HG02588 (cell line): ENCODE measurements around the gene MLH3.
A peak's percentile ranks its signal among the peaks of the same experiment; 100 is the strongest.

ENCODE experiments used
- ATAC-seq: cut with Tn5 transposase; IDR thresholded peaks from one replicate; pipeline ENCODE4 v1.9.1; 2021; ENCODE audit warnings: mild to moderate bottlenecking, moderate library complexity; ENCODE audit not compliant: unreplicated experiment

The MLH3 gene

DNA sequence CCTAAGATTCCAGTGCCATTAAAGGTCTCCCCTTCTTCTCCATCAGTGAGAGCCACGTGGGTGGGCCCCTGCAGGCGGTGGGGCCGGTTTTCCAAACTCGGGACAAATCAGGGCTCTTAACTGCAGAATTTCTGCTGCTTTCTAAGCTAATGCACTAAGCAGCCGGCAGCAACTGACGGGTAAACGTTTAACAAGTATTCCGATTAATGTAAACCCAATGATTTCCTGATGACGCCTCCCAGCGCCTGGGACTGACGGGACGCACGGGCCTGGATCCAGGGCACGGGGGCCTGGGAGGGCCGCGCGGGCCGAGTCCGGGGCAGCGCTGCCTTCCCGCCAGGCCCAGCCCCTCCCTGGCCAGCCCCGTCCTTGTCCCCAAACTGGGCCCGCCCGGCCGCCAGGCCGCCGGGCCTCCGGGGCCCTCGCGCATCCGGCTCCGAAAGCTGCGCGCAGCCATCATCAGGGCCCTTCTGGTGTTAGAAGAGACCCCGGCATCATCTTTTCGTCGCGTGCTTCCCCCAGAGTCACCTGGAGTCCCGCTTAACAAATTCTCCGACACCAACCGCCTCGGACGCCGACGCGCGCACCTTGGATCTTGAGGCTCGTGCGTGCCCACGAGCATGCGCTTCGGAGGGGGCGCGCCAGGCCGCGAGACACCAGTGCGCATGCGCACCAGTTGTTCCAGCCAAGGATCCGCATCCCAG, at the start of gene MLH3:
MLH3 (minus strand) TSS at position 616 of the 704 bp plus-strand sequence. CDS start 1,812 bp downstream, outside the sequence.
- ATAC-seq = peak; percentile 71

- no peak for ATAC-seq
These were observed 47.4 kb upstream of the MLH3 start for GRCh38 chr14:75098682-75099081.

GRCh38 chr14:75098212-75098611, 46.9 kb upstream of the MLH3 start:
- ATAC-seq = no peak

- ATAC-seq = no peak
These were observed 45.7 kb upstream of the MLH3 start for GRCh38 chr14:75096959-75097358.

GRCh38 chr14:75095690-75096089, 44.4 kb upstream of the MLH3 start:
- no peak for ATAC-seq

GRCh38 chr14:75094896-75095295, 43.6 kb upstream of the MLH3 start:
- ATAC-seq = no peak

- no peak for ATAC-seq
These were observed 41.4 kb upstream of the MLH3 start for GRCh38 chr14:75092698-75093097.

- no peak for ATAC-seq
These were observed 40.0 kb upstream of the MLH3 start for GRCh38 chr14:75091251-75091650.

- no peak for ATAC-seq
These were observed 39.1 kb upstream of the MLH3 start for GRCh38 chr14:75090353-75090752.

DNA sequence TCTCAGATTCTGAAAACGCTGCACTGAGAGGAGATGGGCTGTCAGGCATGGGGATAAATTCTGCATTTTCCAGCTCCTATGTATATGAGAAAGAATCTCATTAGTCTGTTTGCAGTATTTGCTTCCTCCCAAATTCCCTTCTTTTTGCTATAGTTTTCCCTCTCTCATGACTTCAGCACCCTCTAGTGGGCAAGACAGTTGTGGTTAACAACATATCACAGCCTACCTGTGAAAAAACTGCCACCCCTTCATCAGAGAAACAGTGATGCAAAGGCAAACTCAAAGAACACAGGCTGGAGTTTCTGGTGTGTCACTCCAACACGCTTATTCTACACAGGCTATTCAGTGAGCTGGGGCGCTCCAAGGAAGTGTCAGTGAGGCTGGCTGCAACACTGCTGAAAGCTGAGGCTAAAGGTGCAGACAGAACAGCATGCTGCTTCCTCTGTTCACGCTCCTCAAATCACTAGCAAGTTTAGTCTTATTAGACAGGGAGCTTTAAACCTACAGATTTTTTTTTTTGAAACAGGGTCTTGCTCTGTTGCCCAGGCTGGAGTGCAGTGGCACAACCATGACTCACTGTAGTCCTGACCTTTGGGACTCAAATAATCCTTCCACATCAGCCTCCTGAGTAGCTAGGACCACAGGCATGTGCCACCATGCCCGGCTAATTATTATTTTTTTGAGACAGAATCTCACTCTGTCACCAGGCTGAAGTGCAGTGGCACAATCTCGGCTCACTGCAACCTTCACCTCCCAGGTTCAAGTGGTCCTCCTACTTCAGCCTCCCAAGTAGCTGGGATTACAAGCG, 37.5 kb upstream of the MLH3 start:
- no peak for ATAC-seq

DNA sequence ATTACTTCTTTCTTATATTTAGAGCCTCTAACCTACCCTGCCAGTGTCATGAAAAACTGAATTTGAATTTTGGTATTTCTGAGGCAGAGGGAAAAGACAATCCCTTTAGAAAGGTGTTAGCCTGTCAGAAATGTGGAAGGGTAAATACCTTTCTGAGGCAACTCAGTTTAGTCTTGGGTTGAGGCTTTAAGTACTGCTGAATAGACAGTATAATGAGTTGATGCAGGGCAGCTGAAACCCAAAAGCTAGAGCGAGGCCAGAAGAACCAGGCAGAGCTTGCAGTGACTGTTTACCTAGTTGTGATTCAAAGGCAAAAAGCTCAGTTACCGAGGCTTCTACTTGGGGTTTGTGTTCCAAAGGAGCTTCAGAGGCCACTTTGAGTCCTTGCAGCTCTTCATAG, 36.9 kb upstream of the MLH3 start:
- no peak for ATAC-seq

GRCh38 chr14:75084513-75084912, 33.2 kb upstream of the MLH3 start:
- no peak for ATAC-seq

DNA sequence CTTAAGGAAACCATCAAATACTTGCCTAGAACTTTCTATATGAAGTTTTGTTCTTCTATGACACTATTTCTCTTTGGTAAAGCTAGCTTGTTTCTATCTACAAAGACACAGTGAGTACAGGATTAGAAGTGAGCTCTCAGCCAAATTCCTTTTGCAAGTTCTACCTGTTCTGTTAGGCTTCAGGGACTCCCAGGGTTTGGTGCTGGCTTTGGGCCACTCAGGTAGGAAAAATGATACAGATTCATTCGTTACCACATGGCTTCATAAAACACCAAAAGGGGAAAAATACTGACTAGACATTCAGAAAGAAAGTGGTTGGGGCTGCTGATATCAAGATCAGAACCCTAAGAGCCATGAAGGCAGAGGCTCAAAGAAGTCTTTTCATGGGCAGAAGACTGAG, 32.0 kb upstream of the MLH3 start:
- ATAC-seq = no peak

GRCh38 chr14:75081660-75082229, 30.5 kb upstream of the MLH3 start:
- no peak for ATAC-seq

- ATAC-seq = no peak
These were observed 28.3 kb upstream of the MLH3 start for GRCh38 chr14:75079521-75079920.

- no peak for ATAC-seq
These were observed 26.5 kb upstream of the MLH3 start for GRCh38 chr14:75077794-75078193.

DNA sequence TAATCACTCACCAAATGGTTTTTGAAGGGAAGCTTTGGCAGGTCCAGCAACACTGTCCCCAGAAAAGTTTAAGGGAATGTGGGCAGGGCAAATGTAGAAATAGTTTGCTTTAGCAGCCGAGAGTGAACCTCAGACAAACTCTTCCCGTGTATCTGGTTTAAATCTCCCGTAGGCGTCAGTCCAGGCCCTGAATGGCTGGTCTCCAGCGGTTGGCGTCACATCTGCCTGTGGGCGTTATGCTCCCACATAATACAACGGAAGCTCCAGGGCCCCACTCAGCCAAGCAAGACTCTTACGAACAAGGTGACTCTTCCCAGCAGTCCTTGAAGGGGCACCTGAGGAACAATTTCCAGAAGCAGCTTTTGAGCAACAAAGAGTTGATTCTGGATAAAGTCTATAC, 19.1 kb upstream of the MLH3 start:
- ATAC-seq = no peak

DNA sequence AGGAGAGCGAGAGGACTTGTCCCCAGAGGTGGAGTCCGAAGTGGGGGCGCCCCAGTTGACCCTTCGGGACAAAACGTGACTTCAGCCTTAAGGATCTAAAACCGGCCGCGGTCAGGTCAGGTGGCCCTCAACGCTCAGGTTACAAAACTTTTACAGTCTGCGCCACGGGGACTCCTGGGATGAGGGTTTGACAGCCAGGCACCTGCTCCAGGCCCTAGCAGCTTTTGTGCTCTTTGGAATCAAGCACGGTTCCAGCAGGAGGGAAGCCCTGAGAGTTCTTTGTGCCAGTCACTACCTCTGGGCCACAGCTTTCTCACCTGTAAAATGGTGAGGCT, 18.5 kb upstream of the MLH3 start:
- no peak for ATAC-seq

DNA sequence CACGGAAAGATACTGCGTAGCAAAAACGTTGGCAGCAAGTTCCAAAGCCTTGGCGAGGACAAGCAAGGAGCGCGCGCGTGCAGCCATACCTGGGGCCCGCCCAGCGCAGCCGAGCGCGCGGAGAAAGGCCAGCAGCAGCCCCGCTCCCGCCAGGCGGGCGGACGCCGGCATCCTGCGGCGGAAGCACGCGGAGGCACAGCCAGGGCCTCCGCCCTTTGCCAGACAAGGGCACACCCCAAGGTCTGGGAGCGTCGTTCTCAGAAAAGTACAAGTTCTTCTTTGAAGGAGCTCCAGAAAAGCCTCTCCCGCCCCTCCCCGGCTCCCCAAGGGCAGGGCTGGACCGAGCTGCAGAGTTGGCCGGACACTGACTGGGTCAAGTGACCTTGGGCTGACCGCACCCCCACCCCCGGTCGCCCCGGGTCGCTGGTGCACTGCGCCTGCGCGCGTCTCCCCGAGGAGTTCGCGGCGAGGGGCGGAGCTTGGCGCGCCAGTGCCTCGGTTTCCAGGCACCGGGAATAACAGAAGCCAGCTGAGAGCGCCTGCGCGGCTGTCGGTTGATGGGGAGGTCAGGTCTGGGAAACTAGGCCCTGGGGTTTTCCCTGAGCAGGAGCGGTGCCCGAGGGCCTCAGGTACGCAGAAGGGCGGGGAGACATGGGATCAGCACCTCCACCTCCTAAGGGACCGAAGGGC, 18.0 kb upstream of the MLH3 start, which contains the start of gene ZC2HC1C:
ZC2HC1C (plus strand) TSS at position 521 of the 690 bp plus-strand sequence. CDS start 933 bp downstream, outside the sequence.
- peak; percentile 81 for ATAC-seq

GRCh38 chr14:75068294-75069120, 17.2 kb upstream of the MLH3 start:
- ATAC-seq = no peak
